ENCODE results near the gene OSBPL10. TPM values are rescaled to one million over a fixed set of nuclear protein-coding genes. Genes with fewer than 3 reads are reported as not detected.

OSBPL10 gene
- total and polyA plus RNA-seq, 7 donors, result 2.3 to 77.7 (median 8.5) TPM

- DNase-seq, result no peak
- intact Hi-C loops (cut with DNase I), result no loop called here
- H3K4me1 ChIP-seq, result peaks cover 0 to 5% (median 0%) of the 10 kb centered on the region in 4 donors
- 86 to 91% methylated on average over 4 of the region's 4 CpGs for WGBS, 2 donors
- H3K36me3 ChIP-seq, result peaks cover 0 to 7% (median 0%) of the 10 kb centered on the region in 4 donors
- H3K27me3 ChIP-seq, result no peaks in the 10 kb centered on the region
- H3K4me3 ChIP-seq, result no peak overlapping the region
- H3K9me3 ChIP-seq, result no peaks in the 10 kb centered on the region
- no peak overlapping the region for H3K27ac ChIP-seq
- TF ChIP-seq POLR2AphosphoS5 (IDR thresholded peaks at IDR 0.05) (no peak), CTCF (IDR thresholded peaks at IDR 0.05) (no peak), EP300 (IDR thresholded peaks at IDR 0.05) (no peak), POLR2A (IDR thresholded peaks at IDR 0.05) (no peak)
These were observed 275.3 kb downstream of the OSBPL10 start for GRCh38 chr3:31705736-31706135.

GRCh38 chr3:31704591-31705179, 276.4 kb downstream of the OSBPL10 start:
- Histone ChIP-seq H3K9me3 (no peaks in the 10 kb centered on the region), H3K4me1 (peaks cover 0 to 5% (median 0%) of the 10 kb centered on the region in 4 donors), H3K27ac (no peak overlapping the region), H3K36me3 (peaks cover 0 to 7% (median 0%) of the 10 kb centered on the region in 4 donors), H3K4me3 (no peak overlapping the region), H3K27me3 (no peaks in the 10 kb centered on the region)
- intact Hi-C loops (cut with DNase I), result no loop called here
- TF ChIP-seq CTCF (IDR thresholded peaks at IDR 0.05) (no peak), POLR2AphosphoS5 (IDR thresholded peaks at IDR 0.05) (peak in 1 of 4 donors; percentile 8), POLR2A (IDR thresholded peaks at IDR 0.05) (no peak)
- DNase-seq, result no peak
- 9 to 27% methylated on average over 7 of the region's 7 CpGs for WGBS, 2 donors

GRCh38 chr3:31704156-31704555, 276.9 kb downstream of the OSBPL10 start:
- H3K27ac ChIP-seq, result no peak overlapping the region
- peaks cover 0 to 7% (median 0%) of the 10 kb centered on the region in 4 donors for H3K36me3 ChIP-seq
- intact Hi-C loops (cut with DNase I), result no loop called here
- DNase-seq, result no peak
- H3K9me3 ChIP-seq, result no peaks in the 10 kb centered on the region
- no peak overlapping the region for H3K4me3 ChIP-seq
- WGBS, 2 donors, result 90 to 94% methylated on average over 3 of the region's 3 CpGs
- no peaks in the 10 kb centered on the region for H3K27me3 ChIP-seq
- TF ChIP-seq POLR2A (IDR thresholded peaks at IDR 0.05) (no peak), POLR2AphosphoS5 (IDR thresholded peaks at IDR 0.05) (no peak), EP300 (IDR thresholded peaks at IDR 0.05) (no peak), CTCF (IDR thresholded peaks at IDR 0.05) (no peak)
- H3K4me1 ChIP-seq, result peaks cover 0 to 5% (median 0%) of the 10 kb centered on the region in 4 donors

GRCh38 chr3:31701286-31701685, 279.8 kb downstream of the OSBPL10 start:
- Histone ChIP-seq H3K9me3 (no peaks in the 10 kb centered on the region), H3K27ac (no peak overlapping the region), H3K36me3 (peaks cover 0 to 7% (median 0%) of the 10 kb centered on the region in 4 donors), H3K27me3 (no peaks in the 10 kb centered on the region), H3K4me3 (no peak overlapping the region), H3K4me1 (peaks cover 0 to 5% (median 0%) of the 10 kb centered on the region in 4 donors)
- intact Hi-C loops (cut with DNase I), result no loop called here
- TF ChIP-seq CTCF (IDR thresholded peaks at IDR 0.05), result no peak
- no peak for TF ChIP-seq EP300 (IDR thresholded peaks at IDR 0.05)
- TF ChIP-seq POLR2A (IDR thresholded peaks at IDR 0.05), result no peak
- TF ChIP-seq POLR2AphosphoS5 (IDR thresholded peaks at IDR 0.05), result no peak
- 86 to 88% methylated on average over 9 of the region's 9 CpGs for WGBS, 2 donors
- no peak for DNase-seq
